Cortex of kidney (tissue), 1 donor: ENCODE data around the gene GIPC2.

ENCODE experiments used
- DNase-seq: peaks from one replicate; lab custom pipeline; 2025; lab: John Stamatoyannopoulos, UW

The GIPC2 gene

DNA sequence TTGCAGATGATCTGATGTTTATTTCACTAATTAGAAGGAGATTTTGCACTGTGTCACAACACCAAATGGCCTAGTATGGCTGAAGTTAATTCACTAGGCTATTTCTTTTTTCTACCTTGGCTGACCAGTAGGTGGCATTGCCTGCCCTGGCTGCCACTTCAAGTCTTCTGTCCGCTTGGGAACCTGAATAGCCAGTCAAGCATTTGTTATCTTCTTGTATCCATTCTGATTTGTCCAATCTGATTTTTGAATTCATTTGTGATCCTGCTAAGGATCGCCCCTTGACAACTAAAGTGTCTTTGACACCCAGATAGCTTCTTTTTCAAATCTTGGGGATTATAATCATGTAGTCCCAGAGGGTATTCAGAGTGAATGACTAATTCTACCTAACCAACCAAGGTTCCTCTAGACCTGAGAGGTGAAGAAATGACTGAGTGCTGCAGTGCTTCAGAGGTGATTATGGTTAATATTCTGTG, 99.4 kb downstream of the GIPC2 start:
- DNase-seq: no peak

- DNase-seq: no peak
Measured at GRCh38 chr1:78146205-78146771, 100.5 kb downstream of the GIPC2 start.

DNA sequence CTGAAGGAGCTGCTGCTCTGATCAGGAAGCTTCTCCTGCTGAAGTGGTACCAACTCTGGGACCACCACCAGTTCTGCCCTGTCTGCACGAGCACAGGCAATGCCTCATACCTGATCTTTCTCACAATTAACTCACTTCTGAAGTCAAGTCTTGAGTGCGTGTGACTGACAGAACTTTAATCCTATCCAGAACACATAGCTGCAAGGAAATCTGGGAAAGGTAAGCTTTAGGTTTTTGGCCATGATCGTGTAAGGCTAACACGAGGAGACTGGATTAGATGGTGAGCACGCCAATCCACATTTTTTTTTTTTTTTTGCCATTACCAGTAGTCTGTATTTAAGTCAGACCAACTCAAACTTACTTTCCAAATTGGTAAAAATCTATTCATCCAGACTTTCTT, 101.3 kb downstream of the GIPC2 start:
- DNase-seq: no peak

DNA sequence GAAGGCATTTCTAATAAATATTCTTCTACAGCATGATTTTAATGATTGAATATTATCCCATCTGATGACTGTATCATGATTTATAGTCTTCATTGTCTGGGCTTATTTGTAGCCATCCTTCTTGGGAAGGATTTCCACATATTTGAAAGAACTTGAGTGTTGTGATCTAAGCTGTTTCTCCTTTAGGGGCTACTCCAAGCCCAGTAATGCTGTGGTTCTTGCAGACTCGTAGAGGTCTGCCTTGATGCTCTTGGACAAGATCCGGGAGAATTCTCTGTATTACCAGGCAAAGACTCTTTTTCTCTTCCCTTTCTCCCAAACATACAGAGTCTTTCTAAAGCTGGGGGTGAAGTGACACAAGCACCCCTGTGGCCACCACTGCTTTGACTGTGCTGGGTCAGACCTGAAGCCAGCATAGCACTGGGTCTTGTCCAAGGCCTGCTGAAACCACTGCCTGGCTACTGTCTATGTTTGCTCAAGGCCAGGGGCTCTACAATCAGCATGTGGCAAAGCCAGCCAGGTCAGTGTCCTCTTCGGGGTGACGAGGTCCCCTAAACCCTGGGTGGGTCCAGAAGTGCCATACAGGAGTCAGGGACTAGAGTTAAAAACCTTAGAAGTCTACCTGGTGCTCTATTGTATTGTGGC, 107.4 kb downstream of the GIPC2 start:
- no peak for DNase-seq

- no peak for DNase-seq
Measured at GRCh38 chr1:78155121-78155520, 109.4 kb downstream of the GIPC2 start.

GRCh38 chr1:78156805-78157521, 111.2 kb downstream of the GIPC2 start:
- no peak for DNase-seq

DNA sequence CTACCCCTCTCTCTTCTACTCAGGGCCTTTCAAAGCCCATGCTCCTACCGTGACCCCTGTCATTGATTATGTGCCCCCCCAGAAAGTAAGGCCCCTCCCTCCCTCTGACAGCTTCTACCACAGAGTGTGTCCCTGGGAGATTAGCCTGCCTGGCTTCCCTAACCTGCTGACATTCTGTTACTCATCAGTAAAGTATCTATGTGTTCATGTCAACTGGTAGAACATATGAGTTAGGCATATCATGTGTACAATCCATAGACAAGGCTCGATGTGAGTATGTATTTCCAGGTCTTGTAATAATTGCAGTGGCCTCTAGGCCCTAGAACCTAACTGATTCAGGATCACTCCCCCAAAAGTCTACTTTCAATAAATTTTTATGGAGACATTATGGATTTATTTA, 120.0 kb downstream of the GIPC2 start:
- no peak for DNase-seq

GRCh38 chr1:78168306-78168705, 122.5 kb downstream of the GIPC2 start:
- no peak for DNase-seq

DNA sequence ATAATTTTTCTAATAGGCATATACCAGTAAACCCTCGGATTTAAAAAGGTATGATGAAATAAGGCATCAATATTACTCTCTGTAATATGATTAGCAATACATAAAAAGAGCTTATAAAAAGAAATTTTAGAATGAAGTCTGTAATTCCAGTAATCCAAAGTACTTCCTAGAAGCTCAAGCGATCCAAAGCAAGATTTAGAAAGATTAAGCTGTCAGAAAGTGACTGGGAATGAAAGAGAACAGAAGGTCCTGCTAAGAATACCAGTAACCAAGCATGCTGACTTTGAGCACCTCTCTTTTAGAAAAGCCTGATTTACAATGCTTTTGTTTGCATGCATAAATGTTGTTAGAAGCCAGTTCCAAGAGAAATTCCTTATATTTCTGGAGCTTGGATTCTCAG, 125.1 kb downstream of the GIPC2 start:
- no peak for DNase-seq

DNA sequence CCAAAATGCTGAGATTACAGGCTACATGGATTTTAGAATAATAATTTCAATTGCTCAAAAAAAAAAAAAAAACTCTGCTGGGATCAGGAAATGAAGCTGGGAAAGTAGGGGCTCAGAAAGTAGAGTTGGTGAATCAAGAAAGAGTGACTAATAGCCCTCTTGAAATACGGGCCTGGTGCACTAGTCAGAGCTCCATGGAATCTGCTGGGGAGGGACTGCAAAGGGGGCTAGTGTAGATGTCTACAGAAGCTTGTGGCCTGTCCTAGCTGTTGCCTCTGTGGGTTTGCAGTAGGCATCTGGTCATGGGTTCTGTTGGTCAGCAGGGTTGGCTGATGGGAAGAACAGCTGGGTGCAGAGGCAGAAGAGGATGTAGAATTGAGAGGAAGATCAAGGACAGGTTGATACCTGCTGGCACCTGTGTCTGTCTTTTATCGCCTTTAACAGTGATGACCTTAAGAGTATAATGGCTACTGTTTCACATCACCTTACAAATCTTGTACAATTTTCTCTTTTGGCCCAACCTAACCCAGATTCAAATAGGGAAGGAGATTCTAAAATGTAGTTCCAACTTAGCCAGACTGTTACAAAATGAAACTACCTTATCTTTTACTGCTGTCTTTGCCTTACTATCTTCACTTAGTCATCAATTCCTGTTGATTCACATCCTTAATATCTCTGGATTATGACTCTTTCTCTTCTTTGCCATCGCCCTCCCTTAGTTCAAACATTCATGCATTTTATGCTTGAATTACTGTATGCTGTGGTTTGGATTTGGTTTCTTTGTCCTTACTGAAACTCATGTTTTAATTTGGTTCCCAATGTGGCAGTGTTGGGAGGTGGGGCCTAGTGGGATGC, 126.2 kb downstream of the GIPC2 start:
- DNase-seq: no peak

GRCh38 chr1:78176448-78176847, 130.7 kb downstream of the GIPC2 start:
- DNase-seq: no peak

- DNase-seq: no peak
Measured at GRCh38 chr1:78177708-78178270, 132.0 kb downstream of the GIPC2 start.

GRCh38 chr1:78178816-78179215, 133.1 kb downstream of the GIPC2 start:
- DNase-seq: no peak

GRCh38 chr1:78184460-78185072, 138.8 kb downstream of the GIPC2 start:
- DNase-seq: no peak
